ENCODE measurements around the gene OR5K1.

The OR5K1 gene

GRCh38 chr3:98440283-98440682 lies 22.7 kb upstream of the OR5K1 start:
- no peak for TF ChIP-seq TCF12 (IDR thresholded peaks at IDR 0.05; ENCODE audit: low read depth)
- TF ChIP-seq EGR1 (IDR thresholded peaks at IDR 0.05) = no peak
- TF ChIP-seq FOXM1 (IDR thresholded peaks at IDR 0.05; ENCODE audit: borderline replicate concordance, low read depth) = no peak
- no peak for TF ChIP-seq EP300 (IDR thresholded peaks at IDR 0.05; ENCODE audit: borderline replicate concordance)

DNA sequence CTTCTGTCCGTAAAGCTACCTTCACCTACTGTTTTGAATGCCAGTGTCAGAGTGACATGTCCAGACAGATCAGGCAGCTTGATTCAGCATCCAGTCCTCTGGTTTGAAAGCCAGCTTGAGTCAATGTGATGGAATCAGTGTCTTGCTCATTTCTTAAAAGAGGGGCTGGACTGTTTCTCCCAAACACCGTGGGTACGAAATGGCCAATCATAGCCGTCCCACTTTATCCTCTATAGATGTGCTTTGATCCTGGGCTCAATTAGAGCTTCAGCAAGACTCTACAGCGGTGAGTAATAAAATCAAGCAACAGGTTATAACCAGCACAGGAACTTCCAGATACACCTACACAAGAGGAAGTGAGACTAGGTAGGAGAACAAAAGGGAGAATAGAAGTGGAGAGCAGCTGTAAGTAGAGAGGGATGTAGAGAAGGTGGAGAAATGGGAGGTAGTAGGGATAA lies 17.0 kb upstream of the OR5K1 start:
- TF ChIP-seq, protein P1, sequence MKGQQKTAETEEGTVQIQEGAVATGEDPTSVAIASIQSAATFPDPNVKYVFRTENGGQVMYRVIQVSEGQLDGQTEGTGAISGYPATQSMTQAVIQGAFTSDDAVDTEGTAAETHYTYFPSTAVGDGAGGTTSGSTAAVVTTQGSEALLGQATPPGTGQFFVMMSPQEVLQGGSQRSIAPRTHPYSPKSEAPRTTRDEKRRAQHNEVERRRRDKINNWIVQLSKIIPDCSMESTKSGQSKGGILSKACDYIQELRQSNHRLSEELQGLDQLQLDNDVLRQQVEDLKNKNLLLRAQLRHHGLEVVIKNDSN (IDR thresholded peaks at IDR 0.05) = no peak
- TF ChIP-seq TAF1 (IDR thresholded peaks at IDR 0.05; ENCODE audit: low read depth) (no peak), CREB1 (IDR thresholded peaks at IDR 0.05; ENCODE audit: low read depth) (no peak), EP300 (IDR thresholded peaks at IDR 0.05; ENCODE audit: borderline replicate concordance) (no peak), ZBTB7A (IDR thresholded peaks at IDR 0.05; ENCODE audit: low read depth) (no peak), TCF12 (IDR thresholded peaks at IDR 0.05; ENCODE audit: low read depth) (no peak), CEBPB (IDR thresholded peaks at IDR 0.05) (no peak), FOXM1 (IDR thresholded peaks at IDR 0.05; ENCODE audit: borderline replicate concordance, low read depth) (no peak), EGR1 (IDR thresholded peaks at IDR 0.05) (no peak), YY1 (IDR thresholded peaks at IDR 0.05; ENCODE audit: low read depth) (no peak), TEAD4 (IDR thresholded peaks at IDR 0.05) (no peak), NFIC (IDR thresholded peaks at IDR 0.05) (no peak)
- TF ChIP-seq, protein P2, sequence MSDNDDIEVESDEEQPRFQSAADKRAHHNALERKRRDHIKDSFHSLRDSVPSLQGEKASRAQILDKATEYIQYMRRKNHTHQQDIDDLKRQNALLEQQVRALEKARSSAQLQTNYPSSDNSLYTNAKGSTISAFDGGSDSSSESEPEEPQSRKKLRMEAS (IDR thresholded peaks at IDR 0.05) = no peak
- TF ChIP-seq, protein P3, sequence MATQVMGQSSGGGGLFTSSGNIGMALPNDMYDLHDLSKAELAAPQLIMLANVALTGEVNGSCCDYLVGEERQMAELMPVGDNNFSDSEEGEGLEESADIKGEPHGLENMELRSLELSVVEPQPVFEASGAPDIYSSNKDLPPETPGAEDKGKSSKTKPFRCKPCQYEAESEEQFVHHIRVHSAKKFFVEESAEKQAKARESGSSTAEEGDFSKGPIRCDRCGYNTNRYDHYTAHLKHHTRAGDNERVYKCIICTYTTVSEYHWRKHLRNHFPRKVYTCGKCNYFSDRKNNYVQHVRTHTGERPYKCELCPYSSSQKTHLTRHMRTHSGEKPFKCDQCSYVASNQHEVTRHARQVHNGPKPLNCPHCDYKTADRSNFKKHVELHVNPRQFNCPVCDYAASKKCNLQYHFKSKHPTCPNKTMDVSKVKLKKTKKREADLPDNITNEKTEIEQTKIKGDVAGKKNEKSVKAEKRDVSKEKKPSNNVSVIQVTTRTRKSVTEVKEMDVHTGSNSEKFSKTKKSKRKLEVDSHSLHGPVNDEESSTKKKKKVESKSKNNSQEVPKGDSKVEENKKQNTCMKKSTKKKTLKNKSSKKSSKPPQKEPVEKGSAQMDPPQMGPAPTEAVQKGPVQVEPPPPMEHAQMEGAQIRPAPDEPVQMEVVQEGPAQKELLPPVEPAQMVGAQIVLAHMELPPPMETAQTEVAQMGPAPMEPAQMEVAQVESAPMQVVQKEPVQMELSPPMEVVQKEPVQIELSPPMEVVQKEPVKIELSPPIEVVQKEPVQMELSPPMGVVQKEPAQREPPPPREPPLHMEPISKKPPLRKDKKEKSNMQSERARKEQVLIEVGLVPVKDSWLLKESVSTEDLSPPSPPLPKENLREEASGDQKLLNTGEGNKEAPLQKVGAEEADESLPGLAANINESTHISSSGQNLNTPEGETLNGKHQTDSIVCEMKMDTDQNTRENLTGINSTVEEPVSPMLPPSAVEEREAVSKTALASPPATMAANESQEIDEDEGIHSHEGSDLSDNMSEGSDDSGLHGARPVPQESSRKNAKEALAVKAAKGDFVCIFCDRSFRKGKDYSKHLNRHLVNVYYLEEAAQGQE (IDR thresholded peaks at IDR 0.05; ENCODE audit: low read depth) = no peak

DNA sequence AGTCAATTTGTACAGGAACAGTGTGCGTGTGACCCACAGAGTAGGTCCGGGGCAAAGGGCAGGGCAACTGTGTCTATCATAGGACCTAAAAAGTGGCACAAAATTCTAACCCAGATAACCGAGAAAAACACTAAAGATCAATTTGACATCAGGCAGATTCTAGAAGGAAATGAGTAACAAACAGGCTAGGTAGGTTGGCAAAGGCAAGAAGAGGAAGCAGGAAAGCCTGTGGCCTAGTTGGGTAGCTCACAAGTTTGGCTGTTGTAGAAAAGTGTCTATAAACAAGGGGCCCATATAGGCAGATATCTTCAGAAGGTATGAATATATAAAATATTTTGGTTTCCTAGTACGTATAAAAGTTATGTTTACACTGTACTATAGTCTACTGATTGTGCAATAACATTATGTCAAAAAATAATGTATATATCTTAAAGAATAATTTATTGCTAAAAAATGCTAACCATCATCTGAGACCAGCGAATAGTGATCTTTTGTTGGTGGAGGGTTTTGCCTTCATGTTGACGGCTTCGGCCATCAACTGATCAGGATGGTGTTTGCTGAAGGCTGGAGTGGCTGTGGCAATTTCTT lies 13.3 kb upstream of the OR5K1 start:
- TF ChIP-seq CEBPB (IDR thresholded peaks at IDR 0.05) = no peak
- TF ChIP-seq FOXM1 (IDR thresholded peaks at IDR 0.05; ENCODE audit: borderline replicate concordance, low read depth) = no peak
- TF ChIP-seq, protein P2 (IDR thresholded peaks at IDR 0.05) = no peak
- no peak for TF ChIP-seq TEAD4 (IDR thresholded peaks at IDR 0.05)
- no peak for TF ChIP-seq TAF1 (IDR thresholded peaks at IDR 0.05; ENCODE audit: low read depth)
- TF ChIP-seq EP300 (IDR thresholded peaks at IDR 0.05; ENCODE audit: borderline replicate concordance) = no peak
- TF ChIP-seq, protein P1 (IDR thresholded peaks at IDR 0.05) = no peak
- TF ChIP-seq EGR1 (IDR thresholded peaks at IDR 0.05) = no peak
- no peak for TF ChIP-seq ZBTB7A (IDR thresholded peaks at IDR 0.05; ENCODE audit: low read depth)

DNA sequence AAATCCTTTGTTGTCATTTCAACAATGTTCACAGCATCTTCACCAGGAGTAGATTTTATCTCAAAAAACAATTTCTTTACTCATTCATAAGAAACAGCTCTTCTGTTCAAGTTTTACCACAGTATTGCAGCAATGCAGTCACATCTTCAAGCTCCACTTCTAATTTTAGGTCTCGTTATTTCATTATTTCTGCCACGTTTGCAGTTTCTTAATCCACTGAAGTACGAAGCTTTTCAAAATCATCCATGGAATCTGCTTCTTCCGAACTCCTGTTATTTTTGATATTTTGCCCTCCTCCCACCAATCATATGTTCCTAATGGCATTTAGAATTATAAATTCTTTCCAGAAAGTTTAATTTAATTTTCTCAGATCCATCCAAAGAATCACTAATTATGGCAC lies 12.6 kb upstream of the OR5K1 start:
- TF ChIP-seq TEAD4 (IDR thresholded peaks at IDR 0.05) = no peak
- no peak for TF ChIP-seq RAD21 (IDR thresholded peaks at IDR 0.05; ENCODE audit: low read depth)
- TF ChIP-seq, protein P2 (IDR thresholded peaks at IDR 0.05) = no peak
- TF ChIP-seq ZBTB7A (IDR thresholded peaks at IDR 0.05; ENCODE audit: low read depth) = no peak
- TF ChIP-seq, protein P3 (IDR thresholded peaks at IDR 0.05; ENCODE audit: low read depth) = no peak
- TF ChIP-seq EP300 (IDR thresholded peaks at IDR 0.05; ENCODE audit: borderline replicate concordance) = no peak
- no peak for TF ChIP-seq YY1 (IDR thresholded peaks at IDR 0.05; ENCODE audit: low read depth)
- TF ChIP-seq, protein P1 (IDR thresholded peaks at IDR 0.05) = no peak
- TF ChIP-seq TAF1 (IDR thresholded peaks at IDR 0.05; ENCODE audit: low read depth) = no peak
- TF ChIP-seq CREB1 (IDR thresholded peaks at IDR 0.05; ENCODE audit: low read depth) = no peak
- TF ChIP-seq TCF12 (IDR thresholded peaks at IDR 0.05; ENCODE audit: low read depth) = no peak
- no peak for TF ChIP-seq CEBPB (IDR thresholded peaks at IDR 0.05)

- TF ChIP-seq, protein P1 (IDR thresholded peaks at IDR 0.05) = no peak
- TF ChIP-seq TCF12 (IDR thresholded peaks at IDR 0.05; ENCODE audit: low read depth) = no peak
These were observed 9.2 kb upstream of the OR5K1 start for GRCh38 chr3:98453827-98454226.
